Measurements from ENCODE around the gene GLRA3. TPM values are rescaled to one million over a fixed set of nuclear protein-coding genes. Genes with fewer than 3 reads are reported as not detected.

The GLRA3 gene
- polyA plus RNA-seq, 1 donor from 2014 or later = 0.98 TPM

- H3K4me3 Mint-ChIP-seq = no peak overlapping the region
- no peaks in the 10 kb centered on the region for H3K4me1 Mint-ChIP-seq
- peaks cover 0 to 2% (median 2%) of the 10 kb centered on the region in 3 donors for H3K9me3 Mint-ChIP-seq
- H3K27ac Mint-ChIP-seq = no peak overlapping the region
- H3K36me3 Mint-ChIP-seq = peaks cover 3% of the 10 kb centered on the region
- no peaks in the 10 kb centered on the region for H3K27me3 Mint-ChIP-seq
These were observed 53.7 kb downstream of the GLRA3 start for GRCh38 chr4:174775366-174775765.

GRCh38 chr4:174764105-174764729, 64.8 kb downstream of the GLRA3 start:
- H3K9me3 Mint-ChIP-seq = no peaks in the 10 kb centered on the region
- no peak overlapping the region for H3K4me3 Mint-ChIP-seq
- no peaks in the 10 kb centered on the region for H3K36me3 Mint-ChIP-seq
- peaks cover 0 to 9% (median 7%) of the 10 kb centered on the region in 3 donors for H3K4me1 Mint-ChIP-seq
- H3K27me3 Mint-ChIP-seq = no peaks in the 10 kb centered on the region
- no peak overlapping the region for H3K27ac Mint-ChIP-seq

- Mint-ChIP-seq H3K36me3 (no peaks in the 10 kb centered on the region), H3K4me1 (peaks cover 0 to 9% (median 7%) of the 10 kb centered on the region in 3 donors), H3K27me3 (no peaks in the 10 kb centered on the region), H3K4me3 (no peak overlapping the region), H3K27ac (no peak overlapping the region), H3K9me3 (no peaks in the 10 kb centered on the region)
These were observed 65.5 kb downstream of the GLRA3 start for GRCh38 chr4:174763454-174764104.

- Mint-ChIP-seq H3K4me3 (no peak overlapping the region), H3K27ac (no peak overlapping the region), H3K27me3 (no peaks in the 10 kb centered on the region), H3K36me3 (no peaks in the 10 kb centered on the region), H3K9me3 (no peaks in the 10 kb centered on the region), H3K4me1 (peaks cover 0 to 9% (median 7%) of the 10 kb centered on the region in 3 donors)
These were observed 67.6 kb downstream of the GLRA3 start for GRCh38 chr4:174761451-174761850.

GRCh38 chr4:174757736-174758135, 71.3 kb downstream of the GLRA3 start:
- no peak overlapping the region for H3K27ac Mint-ChIP-seq
- H3K4me3 Mint-ChIP-seq = no peak overlapping the region
- H3K27me3 Mint-ChIP-seq = no peaks in the 10 kb centered on the region
- no peaks in the 10 kb centered on the region for H3K9me3 Mint-ChIP-seq
- H3K4me1 Mint-ChIP-seq = no peaks in the 10 kb centered on the region
- H3K36me3 Mint-ChIP-seq = no peaks in the 10 kb centered on the region

- no peak overlapping the region for H3K27ac Mint-ChIP-seq
- H3K4me3 Mint-ChIP-seq = no peak overlapping the region
- no peaks in the 10 kb centered on the region for H3K4me1 Mint-ChIP-seq
- no peaks in the 10 kb centered on the region for H3K36me3 Mint-ChIP-seq
- H3K9me3 Mint-ChIP-seq = no peaks in the 10 kb centered on the region
- no peaks in the 10 kb centered on the region for H3K27me3 Mint-ChIP-seq
These were observed 76.0 kb downstream of the GLRA3 start for GRCh38 chr4:174753021-174753420.

GRCh38 chr4:174752026-174752425, 77.0 kb downstream of the GLRA3 start:
- H3K36me3 Mint-ChIP-seq = no peaks in the 10 kb centered on the region
- no peaks in the 10 kb centered on the region for H3K9me3 Mint-ChIP-seq
- no peaks in the 10 kb centered on the region for H3K27me3 Mint-ChIP-seq
- no peak overlapping the region for H3K4me3 Mint-ChIP-seq
- H3K4me1 Mint-ChIP-seq = no peaks in the 10 kb centered on the region
- no peak overlapping the region for H3K27ac Mint-ChIP-seq

- no peaks in the 10 kb centered on the region for H3K4me1 Mint-ChIP-seq
- peaks cover 0 to 12% (median 7%) of the 10 kb centered on the region in 3 donors for H3K9me3 Mint-ChIP-seq
- H3K27ac Mint-ChIP-seq = no peak overlapping the region
- no peaks in the 10 kb centered on the region for H3K27me3 Mint-ChIP-seq
- H3K4me3 Mint-ChIP-seq = no peak overlapping the region
- no peaks in the 10 kb centered on the region for H3K36me3 Mint-ChIP-seq
These were observed 80.0 kb downstream of the GLRA3 start for GRCh38 chr4:174749091-174749490.

- Mint-ChIP-seq H3K36me3 (no peaks in the 10 kb centered on the region), H3K4me1 (no peaks in the 10 kb centered on the region), H3K27ac (no peak overlapping the region), H3K4me3 (no peak overlapping the region), H3K27me3 (no peaks in the 10 kb centered on the region), H3K9me3 (peaks cover 0 to 12% (median 7%) of the 10 kb centered on the region in 3 donors)
These were observed 82.3 kb downstream of the GLRA3 start for GRCh38 chr4:174746710-174747109.

GRCh38 chr4:174742561-174742960, 86.5 kb downstream of the GLRA3 start:
- H3K9me3 Mint-ChIP-seq = peaks cover 0 to 12% (median 7%) of the 10 kb centered on the region in 3 donors

GRCh38 chr4:174739576-174739975, 89.5 kb downstream of the GLRA3 start:
- H3K36me3 Mint-ChIP-seq = peaks cover 2% of the 10 kb centered on the region
- no peak overlapping the region for H3K27ac Mint-ChIP-seq
- no peak overlapping the region for H3K4me3 Mint-ChIP-seq
- H3K9me3 Mint-ChIP-seq = peaks cover 0 to 2% (median 2%) of the 10 kb centered on the region in 3 donors
- no peaks in the 10 kb centered on the region for H3K4me1 Mint-ChIP-seq
- H3K27me3 Mint-ChIP-seq = no peaks in the 10 kb centered on the region

More at GRCh38 chr4:174742561-174742960, 86.5 kb downstream of the GLRA3 start:
- H3K27ac Mint-ChIP-seq = no peak overlapping the region
- H3K4me3 Mint-ChIP-seq = no peak overlapping the region
- no peaks in the 10 kb centered on the region for H3K4me1 Mint-ChIP-seq
- peaks cover 2% of the 10 kb centered on the region for H3K36me3 Mint-ChIP-seq
- no peaks in the 10 kb centered on the region for H3K27me3 Mint-ChIP-seq

GRCh38 chr4:174734181-174734580, 94.9 kb downstream of the GLRA3 start:
- no peaks in the 10 kb centered on the region for H3K36me3 Mint-ChIP-seq
- no peak overlapping the region for H3K27ac Mint-ChIP-seq

GRCh38 chr4:174717828-174718227, 111.2 kb downstream of the GLRA3 start:
- H3K9me3 Mint-ChIP-seq = no peaks in the 10 kb centered on the region
- H3K27me3 Mint-ChIP-seq = no peaks in the 10 kb centered on the region
- H3K27ac Mint-ChIP-seq = no peak overlapping the region
- peaks cover 0 to 1% (median 0%) of the 10 kb centered on the region in 3 donors for H3K4me1 Mint-ChIP-seq
- no peak overlapping the region for H3K4me3 Mint-ChIP-seq
- H3K36me3 Mint-ChIP-seq = peaks cover 3% of the 10 kb centered on the region

More at GRCh38 chr4:174734181-174734580, 94.9 kb downstream of the GLRA3 start:
- Mint-ChIP-seq H3K27me3 (no peaks in the 10 kb centered on the region), H3K9me3 (peaks cover 0 to 2% (median 0%) of the 10 kb centered on the region in 3 donors), H3K4me3 (no peak overlapping the region), H3K4me1 (no peaks in the 10 kb centered on the region)

- H3K36me3 Mint-ChIP-seq = peaks cover 3% of the 10 kb centered on the region
- H3K9me3 Mint-ChIP-seq = no peaks in the 10 kb centered on the region
- peaks cover 0 to 1% (median 0%) of the 10 kb centered on the region in 3 donors for H3K4me1 Mint-ChIP-seq
- H3K27ac Mint-ChIP-seq = no peak overlapping the region
- H3K4me3 Mint-ChIP-seq = no peak overlapping the region
- H3K27me3 Mint-ChIP-seq = no peaks in the 10 kb centered on the region
These were observed 111.9 kb downstream of the GLRA3 start for GRCh38 chr4:174716986-174717770.

All from IgD-negative memory B cell (primary cell).